ENCODE results near the gene VPS51. TPM values are rescaled to one million over a fixed set of nuclear protein-coding genes. Genes with fewer than 3 reads are reported as not detected.

VPS51 gene
- total and polyA plus RNA-seq, 9 of the 15 experiments (the other 6 are each of a cell fraction or from before 2014, with no cell fraction given), result 1.8 to 143 (median 46.8) TPM

GRCh38 chr11:65156256-65156655 is 60.2 kb downstream of the VPS51 start:
- in situ Hi-C loops (cut with MboI), result no loop called here
- Histone ChIP-seq H3K79me2 (ENCODE audit: control insufficient read depth, insufficient read depth, low read length) (no peaks in the 10 kb centered on the region), H3K4me2 (ENCODE audit: insufficient read depth, low read length) (no peak overlapping the region), H2AFZ (ENCODE audit: low read depth, low read length) (no peak overlapping the region), H3K27ac (ENCODE audit: extremely low read depth, low read depth, low read length) (no peak overlapping the region), H3K9ac (ENCODE audit: insufficient read depth in 1 of 2, low read depth in 2 of 2, low read length in 2 of 2) (no peak overlapping the region), H3K27me3 (ENCODE audit: control insufficient read depth in 2 of 2, insufficient read depth in 2 of 2, low read length in 2 of 2) (no peaks in the 10 kb centered on the region), H3K4me3 (no peak overlapping the region), H4K20me1 (replicated peaks; ENCODE audit: control insufficient read depth, insufficient read depth, low read length) (no peaks in the 10 kb centered on the region), H3K9me3 (replicated peaks; ENCODE audit: control insufficient read depth, insufficient read depth, low read depth, low read length) (no peaks in the 10 kb centered on the region), H3K9me1 (ENCODE audit: control insufficient read depth, insufficient read depth, low read length) (no peaks in the 10 kb centered on the region), H3K36me3 (ENCODE audit: control insufficient read depth, insufficient read depth, low read length) (no peaks in the 10 kb centered on the region), H3K4me1 (replicated peaks in 1 of 2; ENCODE audit: control insufficient read depth in 2 of 2, insufficient read depth in 2 of 2, low read length in 2 of 2) (peaks cover 8 to 11% of the 10 kb centered on the region in 2 experiments)
- no peak for FAIRE-seq
- ChIA-PET POLR2A (interaction anchor here (2.1 to 5.4 kb wide), 2 partner anchors 9 to 14 kb away, joined by 5 to 39 read pairs; partner anchors contain the start of gene SPDYC), CTCF (ENCODE audit: low intra/inter-chr PET ratio) (no interaction called here)
- no peak for ATAC-seq
- intact Hi-C loops (cut with micrococcal nuclease), result no loop called here
- no peak for DNase-seq (ENCODE audit: extremely low read depth in 1 of 4, low spot score in 3 of 4)
- WGBS (ENCODE audit: insufficient coverage, low coverage, missing lambda C conversion rate), result 96% methylated on average over 3 of the region's 3 CpGs
- no TSS peak for BruUV-seq (replicated peaks)
- TF ChIP-seq ZNF274 (IDR thresholded peaks at IDR 0.05; ENCODE audit: borderline replicate concordance, low read depth, low read length) (no peak), MAZ (CRISPR knock-in tag; conservative IDR thresholded peaks at IDR 0.05 in 1 of 2, IDR thresholded peaks at IDR 0.05 in 1 of 2) (no peak), PTRF (tag; IDR thresholded peaks at IDR 0.05) (no peak), ARID3A (IDR thresholded peaks at IDR 0.05; ENCODE audit: borderline replicate concordance, low read depth, low read length) (no peak), ARID4B (CRISPR knock-in tag; IDR thresholded peaks at IDR 0.05) (no peak), RNF2 (IDR thresholded peaks at IDR 0.05) (no peak), ATF2 (CRISPR knock-in tag; IDR thresholded peaks at IDR 0.05) (no peak), ELK1 (CRISPR knock-in tag; IDR thresholded peaks at IDR 0.05) (no peak), GATAD2A (IDR thresholded peaks at IDR 0.05) (no peak), HCFC1 (IDR thresholded peaks at IDR 0.05; ENCODE audit: low read depth, low read length) (no peak), ZKSCAN3 (CRISPR knock-in tag; IDR thresholded peaks at IDR 0.05) (no peak), HNRNPK (IDR thresholded peaks at IDR 0.05; ENCODE audit: low read depth, low read length, poor library complexity, severe bottlenecking) (no peak), SUPT5H (IDR thresholded peaks at IDR 0.05) (no peak), ZNF507 (tag; conservative IDR thresholded peaks at IDR 0.05) (no peak), ZNF175 (CRISPR knock-in tag; IDR thresholded peaks at IDR 0.05; ENCODE audit: low read depth) (no peak)

Measured in K562 (cell line).